Loucy (cell line): ENCODE results near the gene KIF1C.

ENCODE experiments used
- CTCF ChIP-seq: fragments of 200-600 bp; sonication (generic); conservative IDR thresholded peaks from 2 replicates; pipeline ENCODE4 v1.5.1; 2014; ENCODE audit warnings: mild to moderate bottlenecking, antibody characterized with exemption, low read length
- EZH2phosphoT487 ChIP-seq: fragments of 200-600 bp; IDR thresholded peaks from 2 replicates; pipeline ENCODE4 v1.6.1; 2018; ENCODE audit warnings: antibody characterized with exemption, mild to moderate bottlenecking, moderate library complexity, borderline replicate concordance

- no peak for TF ChIP-seq CTCF
- no peak for TF ChIP-seq EZH2phosphoT487
Observed at GRCh38 chr17:4969551-4970173, 28.1 kb upstream of the KIF1C start.
